HepG2 (cell line): Measurements from ENCODE around the gene TTPAL. TPM values are rescaled to one million over a fixed set of nuclear protein-coding genes. Genes with fewer than 3 reads are reported as not detected.

Source experiments
- ATAC-seq: fragments of 200-7000 bp; cut with Tn5 transposase; 3 replicates; pipeline ENCODE4 v1.9.1; 2020; ENCODE audit warnings: mild to moderate bottlenecking, moderate library complexity
- BruUV-seq: library from RNA; stranded (reverse); fragments of 400-500 nt; replicated peaks from 2 replicates; lab custom pipeline; 2021; lab: Mats Ljungman, UMichigan
- CTCF ChIA-PET: fragments of 300-600 bp; formaldehyde crosslinking; extraction: SDS; loops from one replicate; lab custom pipeline; 2021; ENCODE audit warnings: low total read pairs, inconsistent platforms, low intra/inter-chr PET ratio; lab: Yijun Ruan, JAX
- POLR2A ChIA-PET: fragments of 350-600 bp; sonication (Branson Sonifier 250); formaldehyde crosslinking; loops from one replicate; lab custom pipeline; 2020; ENCODE audit warnings: antibody characterized with exemption, inconsistent platforms; lab: Yijun Ruan, JAX
- DNase-seq: peaks from one replicate; pipeline ENCODE4 v3.0.0-alpha.2; 2015; ENCODE audit warnings: low spot score
- FAIRE-seq: peaks from 3 replicates; lab custom pipeline; 2011; peaks lifted over from hg19 to GRCh38; lab: Jason Lieb, UNC
- H2AFZ ChIP-seq: one replicate; pipeline ENCODE4 v1.6.1; 2011; ENCODE audit warnings: low read length, inconsistent platforms
- H3K27ac ChIP-seq: fragments of 300-600 bp; 3 replicates; pipeline ENCODE4 v1.8.0; 2011; ENCODE audit warnings: mixed run types, mild to moderate bottlenecking, mixed read lengths, low read length, inconsistent platforms; ENCODE audit not compliant: insufficient read depth; ENCODE audit errors: extremely low read length
- H3K27me3 ChIP-seq, 2 experiments: fragments of 200-600 bp in 1 of 2; 2 replicates in 1 of 2; 3 replicates in 1 of 2; pipeline versions ENCODE4 v1.6.0 to v1.8.0; 2011; ENCODE audit warnings: low read length in 2 of 2, mild to moderate bottlenecking in 2 of 2, moderate library complexity in 2 of 2, inconsistent platforms in 1 of 2; ENCODE audit not compliant: insufficient read depth in 2 of 2, control insufficient read depth in 1 of 2
- H3K36me3 ChIP-seq, 2 experiments: fragments of 200-600 bp in 1 of 2; replicated peaks in 1 of 2; 2 replicates in 1 of 2; 3 replicates in 1 of 2; pipeline versions ENCODE4 v1.5.1 to v1.8.0; 2011; ENCODE audit warnings: low read length in 2 of 2, inconsistent platforms in 1 of 2; ENCODE audit not compliant: insufficient read depth in 2 of 2, control insufficient read depth in 1 of 2
- H3K4me1 ChIP-seq: 2 replicates; pipeline ENCODE4 v1.5.1; 2012; ENCODE audit warnings: low read length, inconsistent platforms; ENCODE audit not compliant: insufficient read depth
- H3K4me2 ChIP-seq: 2 replicates; pipeline ENCODE4 v1.6.0; 2011; ENCODE audit warnings: low read depth, low read length, inconsistent platforms
- H3K4me3 ChIP-seq, 3 experiments: fragments of 200-600 bp in 1 of 3; sonication (generic), shearing (Covaris generic) in 1 of 3; replicated peaks in 1 of 3; 2 replicates each; pipeline ENCODE4 v1.5.1; 2011 to 2016; ENCODE audit warnings: low read length in 3 of 3, inconsistent platforms in 2 of 3, low read depth in 2 of 3, mild to moderate bottlenecking in 2 of 3, control low read depth in 1 of 3, mixed read lengths in 1 of 3; ENCODE audit not compliant: insufficient read depth in 1 of 3
- H3K79me2 ChIP-seq: one replicate; pipeline ENCODE4 v1.6.1; 2011; ENCODE audit warnings: low read length, inconsistent platforms; ENCODE audit not compliant: insufficient read depth
- H3K9ac ChIP-seq: 2 replicates; pipeline ENCODE4 v1.6.0; 2011; ENCODE audit warnings: mild to moderate bottlenecking, low read depth, low read length, inconsistent platforms; ENCODE audit not compliant: insufficient read depth
- H3K9me3 ChIP-seq: 2 replicates; pipeline ENCODE4 v1.5.1; 2012; ENCODE audit warnings: mild to moderate bottlenecking, low read length
- H4K20me1 ChIP-seq: 2 replicates; pipeline ENCODE4 v1.6.0; 2011; ENCODE audit warnings: inconsistent platforms, mild to moderate bottlenecking, low read length, moderate library complexity; ENCODE audit not compliant: insufficient read depth
- AGO2 ChIP-seq: fragments of 200-400 bp; formaldehyde crosslinking; optimal IDR thresholded peaks from 2 replicates; pipeline ENCODE3; 2017; ENCODE audit warnings: mild to moderate bottlenecking, low read depth, low read length, moderate library complexity
- ARNTL ChIP-seq: sonication (generic); formaldehyde crosslinking; IDR thresholded peaks from 2 replicates; pipeline ENCODE4 v1.4.0; 2020; ENCODE audit warnings: mild to moderate bottlenecking, missing genetic modification reagents
- CCAR2 ChIP-seq: fragments of 200-400 bp; formaldehyde crosslinking; optimal IDR thresholded peaks from 2 replicates; pipeline ENCODE3; 2018; ENCODE audit warnings: low read depth, mild to moderate bottlenecking, low read length, moderate library complexity
- ELF3 ChIP-seq: IDR thresholded peaks from 2 replicates; pipeline ENCODE4 v1.6.1; 2016; ENCODE audit warnings: missing genetic modification reagents, missing compliant biosample characterization
- EP300 ChIP-seq, 3 experiments: sonication (generic) in 1 of 3; formaldehyde crosslinking in 1 of 3; IDR thresholded peaks; 2 replicates each; pipeline versions ENCODE4 v1.5.1 to v1.6.1; 2011 to 2020; ENCODE audit warnings: low read depth in 2 of 3, low read length in 2 of 3, borderline replicate concordance in 1 of 3, improper control_type of control experiment in 1 of 3, mild to moderate bottlenecking in 1 of 3, missing genetic modification reagents in 1 of 3, moderate library complexity in 1 of 3
- ETS1 ChIP-seq: sonication (generic); formaldehyde crosslinking; IDR thresholded peaks from 2 replicates; pipeline ENCODE4 v1.4.0; 2020; ENCODE audit warnings: missing genetic modification reagents
- GLI4 ChIP-seq: sonication (generic); formaldehyde crosslinking; IDR thresholded peaks from 2 replicates; pipeline ENCODE4 v1.5.1; 2020; ENCODE audit warnings: missing genetic modification reagents, mild to moderate bottlenecking, moderate library complexity, borderline replicate concordance
- HMGA1 ChIP-seq: sonication (generic); formaldehyde crosslinking; conservative IDR thresholded peaks from 2 replicates; pipeline ENCODE4 v1.4.0; 2020; ENCODE audit warnings: missing genetic modification reagents
- KDM4B ChIP-seq: sonication (generic); formaldehyde crosslinking; IDR thresholded peaks from 2 replicates; pipeline ENCODE4 v1.4.0; 2020; ENCODE audit warnings: missing genetic modification reagents
- NFE2L1 ChIP-seq: sonication (generic); formaldehyde crosslinking; IDR thresholded peaks from 2 replicates; pipeline ENCODE4 v1.4.0; 2020; ENCODE audit warnings: missing genetic modification reagents, mild to moderate bottlenecking, borderline replicate concordance
- SOX13 ChIP-seq, 3 experiments: fragments of 450-650 bp in 1 of 3; sonication (generic) in 1 of 3; formaldehyde crosslinking in 1 of 3; IDR thresholded peaks in 2 of 3; conservative IDR thresholded peaks in 1 of 3; 2 replicates each; pipeline versions ENCODE4 v1.5.0 to v1.6.1; 2016 to 2020; ENCODE audit warnings: antibody characterized with exemption in 1 of 3, mild to moderate bottlenecking in 1 of 3, missing compliant biosample characterization in 1 of 3, missing genetic modification reagents in 1 of 3, moderate library complexity in 1 of 3
- SPEN ChIP-seq: sonication (generic); formaldehyde crosslinking; IDR thresholded peaks from 2 replicates; pipeline ENCODE4 v1.5.1; 2020; ENCODE audit warnings: low read depth, mild to moderate bottlenecking, missing genetic modification reagents
- ZBTB43 ChIP-seq: sonication (generic); formaldehyde crosslinking; conservative IDR thresholded peaks from 2 replicates; pipeline ENCODE4 v1.4.0; 2020; ENCODE audit warnings: missing genetic modification reagents
- ZNF143 ChIP-seq: sonication (generic); formaldehyde crosslinking; IDR thresholded peaks from 2 replicates; pipeline ENCODE4 v1.4.0; 2020; ENCODE audit warnings: missing genetic modification reagents
- ZNF205 ChIP-seq: IDR thresholded peaks from 2 replicates; pipeline ENCODE4 v1.6.1; 2018; ENCODE audit warnings: missing biosample characterization, missing genetic modification reagents
- ZNF24 ChIP-seq: fragments of 450-650 bp; IDR thresholded peaks from 2 replicates; pipeline ENCODE4 v1.6.1; 2017; ENCODE audit warnings: antibody characterized with exemption, mild to moderate bottlenecking
- ZNF44 ChIP-seq: sonication (generic); formaldehyde crosslinking; IDR thresholded peaks from 2 replicates; pipeline ENCODE4 v1.5.1; 2020; ENCODE audit warnings: mild to moderate bottlenecking, missing genetic modification reagents
- ZNF567 ChIP-seq: sonication (generic); formaldehyde crosslinking; IDR thresholded peaks from 2 replicates; pipeline ENCODE4 v1.8.1; 2023; ENCODE audit warnings: mild to moderate bottlenecking, missing genetic modification reagents, borderline replicate concordance
- ZNF776 ChIP-seq: sonication (generic); formaldehyde crosslinking; IDR thresholded peaks from 2 replicates; pipeline ENCODE4 v1.4.0; 2020; ENCODE audit warnings: mild to moderate bottlenecking, missing genetic modification reagents
- ZNF83 ChIP-seq: sonication (generic); formaldehyde crosslinking; IDR thresholded peaks from 2 replicates; pipeline ENCODE4 v1.4.0; 2020; ENCODE audit warnings: missing genetic modification reagents, mild to moderate bottlenecking, borderline replicate concordance
- ZSCAN9 ChIP-seq: IDR thresholded peaks from 2 replicates; pipeline ENCODE4 v1.6.1; 2016; ENCODE audit warnings: borderline replicate concordance
- WGBS: methylation state at CpG from one replicate; pipeline ENCODE4 v1.1.6; 2017; ENCODE audit warnings: low lambda C conversion rate; 5-methylcytosine and 5-hydroxymethylcytosine counted together
- in situ Hi-C: cut with HindIII; loops from 2 replicates; pipeline ENCODE4 v1.10.0; 2017; ENCODE audit warnings: low pct_unique_long_range_greater_than_20kb; ENCODE audit not compliant: extremely low pct_ligation_motif_present
- intact Hi-C: fragments of 100-400 bp; cut with micrococcal nuclease; formaldehyde crosslinking; loops from one replicate; pipeline ENCODE4 v1.10.0; 2022; ENCODE audit not compliant: unreplicated experiment
- polyA plus RNA-seq, 8 experiments: library from polyadenylated mRNA; depleted of rRNA in 3 of 8; stranded (reverse) in 7 of 8; unstranded in 1 of 8; fragments of >200 nt; fragmentation: Illumina TruSeq in 4 of 8; extraction: Trizol in 4 of 8; gene quantifications; 2 replicates each; pipeline versions ENCODE4 v1.2.1 to v1.2.3, GENCODE V29; 2011 to 2016; ENCODE audit warnings: low read depth in 4 of 8, missing spikeins in 1 of 8, mixed read lengths in 1 of 8; ENCODE audit not compliant: insufficient read depth in 1 of 8
- total RNA-seq, 5 experiments: library from RNA; depleted of rRNA; stranded (reverse); fragments of >200 nt; fragmentation: Illumina TruSeq; extraction: Trizol; gene quantifications; 2 replicates each; pipeline ENCODE4 v1.2.3, GENCODE V29; 2016; ENCODE audit warnings: low read depth in 1 of 5
- TF ChIP-seq, protein P1 (sequence below): sonication (generic); formaldehyde crosslinking; IDR thresholded peaks from 2 replicates; pipeline ENCODE4 v1.4.0; 2020; ENCODE audit warnings: mild to moderate bottlenecking, missing genetic modification reagents

The TTPAL gene
- total and polyA plus RNA-seq, 2 of the 13 experiments (the other 11 are each of a cell fraction or from before 2014, with no cell fraction given) = 4.3 to 18.8 TPM

GRCh38 chr20:44478206-44478605 is 2.5 kb downstream of the TTPAL start (continued):
- TF ChIP-seq, protein P1, sequence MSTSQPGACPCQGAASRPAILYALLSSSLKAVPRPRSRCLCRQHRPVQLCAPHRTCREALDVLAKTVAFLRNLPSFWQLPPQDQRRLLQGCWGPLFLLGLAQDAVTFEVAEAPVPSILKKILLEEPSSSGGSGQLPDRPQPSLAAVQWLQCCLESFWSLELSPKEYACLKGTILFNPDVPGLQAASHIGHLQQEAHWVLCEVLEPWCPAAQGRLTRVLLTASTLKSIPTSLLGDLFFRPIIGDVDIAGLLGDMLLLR (CRISPR knock-in tag) = no peak
- TF ChIP-seq ARNTL (CRISPR knock-in tag) (no peak), EP300 (IDR thresholded peaks at IDR 0.05; ENCODE audit: low read depth in 2 of 2, low read length in 2 of 2) (no peak), EP300 (CRISPR knock-in tag; IDR thresholded peaks at IDR 0.05; ENCODE audit: borderline replicate concordance) (no peak), ZNF205 (CRISPR knock-in tag) (no peak), ZBTB43 (CRISPR knock-in tag) (no peak), HMGA1 (CRISPR knock-in tag) (no peak), SOX13 (IDR thresholded peaks at IDR 0.05) (no peak), SOX13 (CRISPR knock-in tag; conservative IDR thresholded peaks at IDR 0.05 in 1 of 2, IDR thresholded peaks at IDR 0.05 in 1 of 2) (no peak)

- Histone ChIP-seq H3K4me1 (peaks cover 21% of the 10 kb centered on the region), H3K4me3 (no peak overlapping the region), H4K20me1 (no peaks in the 10 kb centered on the region), H3K27ac (no peak overlapping the region), H3K79me2 (peaks cover 12% of the 10 kb centered on the region), H2AFZ (no peak overlapping the region), H3K9me3 (no peaks in the 10 kb centered on the region), H3K27me3 (no peaks in the 10 kb centered on the region; a peak in 1 of 5 replicates), H3K36me3 (peaks cover 13 to 38% of the 10 kb centered on the region in 2 experiments), H3K9ac (no peak overlapping the region), H3K4me2 (no peak overlapping the region)
- no peak for DNase-seq
- FAIRE-seq = no peak
- intact Hi-C loops (no loop called here), in situ Hi-C loops (loop anchor here (5.0 to 10.0 kb wide), 2 partner anchors 128 to 365 kb away; no protein-coding TSS in a partner anchor)
- no TSS peak for BruUV-seq
- 90% methylated on average over 5 of the region's 5 CpGs for WGBS
- ATAC-seq = no peak
- ChIA-PET CTCF (no interaction called here), POLR2A (interaction anchor here (0.6 to 1.1 kb wide), 2 partner anchors 23 to 44 kb away, joined by 3 read pairs; no protein-coding TSS in a partner anchor)
- TF ChIP-seq NFE2L1 (CRISPR knock-in tag) = no peak
- TF ChIP-seq KDM4B (CRISPR knock-in tag) = no peak
- TF ChIP-seq ZNF143 (CRISPR knock-in tag) = no peak
- TF ChIP-seq ETS1 (CRISPR knock-in tag) = no peak
- no peak for TF ChIP-seq ZNF24
- no peak for TF ChIP-seq ELF3
- no peak for TF ChIP-seq ZNF83 (CRISPR knock-in tag)
- TF ChIP-seq ZNF567 (CRISPR knock-in tag) = no peak
- TF ChIP-seq GLI4 = no peak
- TF ChIP-seq ZSCAN9 = no peak
- no peak for TF ChIP-seq CCAR2
- no peak for TF ChIP-seq ZNF44 (CRISPR knock-in tag)
- no peak for TF ChIP-seq AGO2
- TF ChIP-seq ZNF776 (CRISPR knock-in tag) = no peak
- no peak for TF ChIP-seq SPEN (CRISPR knock-in tag)
These were observed 4.0 kb downstream of the TTPAL start for GRCh38 chr20:44479643-44480042.
